Measurements from ENCODE around the gene ID2. TPM values are rescaled to one million over a fixed set of nuclear protein-coding genes. Genes with fewer than 3 reads are reported as not detected.

ID2 gene
- total and polyA plus RNA-seq, 2 donors (not counting 1 experiment from before 2014, with no cell fraction given) = 15.0 to 25.9 TPM

DNA sequence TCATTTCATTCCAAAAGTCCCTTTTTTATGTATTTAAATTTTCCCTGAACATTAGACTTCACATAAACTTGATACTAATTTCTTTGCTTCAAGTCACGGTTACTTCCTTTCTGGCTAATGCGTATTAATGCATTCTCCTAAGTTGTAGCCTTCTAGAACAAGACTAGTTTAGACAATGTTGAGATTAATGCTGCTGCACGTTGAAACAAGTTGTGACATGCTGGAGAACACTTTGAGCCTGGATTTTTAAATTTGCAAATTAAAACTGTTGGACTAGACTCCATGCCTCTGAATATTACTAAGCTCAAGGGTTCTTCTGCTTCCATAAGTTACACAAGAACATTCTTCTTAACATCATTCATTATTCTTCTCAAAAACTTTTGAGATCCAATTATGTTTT lies 29.1 kb downstream of the ID2 start:
- ChIA-PET CTCF (no interaction called here), POLR2A (no interaction called here)
- peaks cover 9% of the 10 kb centered on the region for H3K9me3 Mint-ChIP-seq (ENCODE audit: insufficient read depth)
- Histone ChIP-seq H3K27ac (ENCODE audit: low read length in 2 of 2) (no peak overlapping the region), H3K27me3 (replicated peaks in 1 of 4; ENCODE audit: control extremely low read depth in 1 of 4, control insufficient read depth in 3 of 4, insufficient read depth in 4 of 4, low read length in 3 of 4) (peaks cover 0 to 6% (median 0%) of the 10 kb centered on the region in 4 experiments), H3K9me3 (ENCODE audit: control extremely low read depth in 1 of 3, control insufficient read depth in 2 of 3, insufficient read depth in 1 of 3, low read length in 2 of 3) (peaks cover 0 to 14% (median 5%) of the 10 kb centered on the region in 3 donors), H3K36me3 (replicated peaks in 1 of 2; ENCODE audit: control extremely low read depth in 1 of 2, control insufficient read depth in 1 of 2, extremely low read depth in 1 of 2, insufficient read depth in 2 of 2, low read length in 1 of 2) (no peaks in the 10 kb centered on the region), H3K4me2 (replicated peaks; ENCODE audit: low read depth, low read length, poor library complexity, severe bottlenecking) (no peak overlapping the region), H3K9ac (ENCODE audit: low read length) (no peak overlapping the region), H3K79me2 (ENCODE audit: control insufficient read depth, insufficient read depth, low read length) (no peaks in the 10 kb centered on the region), H3K4me1 (ENCODE audit: control insufficient read depth in 2 of 2, insufficient read depth in 2 of 2, low read length in 2 of 2) (no peaks in the 10 kb centered on the region), H4K20me1 (ENCODE audit: control insufficient read depth, insufficient read depth, low read length, poor library complexity, severe bottlenecking) (no peaks in the 10 kb centered on the region), H3K4me3 (ENCODE audit: control extremely low read depth in 1 of 5, extremely low read depth in 1 of 5, insufficient read depth in 1 of 5, low read depth in 2 of 5, low read length in 4 of 5) (no peak overlapping the region), H2AFZ (ENCODE audit: insufficient read depth, low read depth, low read length, poor library complexity, severe bottlenecking) (no peak overlapping the region)
- no peak overlapping the region for H3K27ac Mint-ChIP-seq
- DNase-seq (no peak), ATAC-seq (ENCODE audit: low read depth) (no peak)
- H3K4me1 Mint-ChIP-seq = no peaks in the 10 kb centered on the region
- H3K27me3 Mint-ChIP-seq = peaks cover 25% of the 10 kb centered on the region
- intact Hi-C loops (cut with micrococcal nuclease) = no loop called here
- no peak for TF ChIP-seq EZH2 (IDR thresholded peaks at IDR 0.05; ENCODE audit: borderline replicate concordance, insufficient read depth, low read depth, low read length, poor library complexity, severe bottlenecking)
- TF ChIP-seq, protein P1, sequence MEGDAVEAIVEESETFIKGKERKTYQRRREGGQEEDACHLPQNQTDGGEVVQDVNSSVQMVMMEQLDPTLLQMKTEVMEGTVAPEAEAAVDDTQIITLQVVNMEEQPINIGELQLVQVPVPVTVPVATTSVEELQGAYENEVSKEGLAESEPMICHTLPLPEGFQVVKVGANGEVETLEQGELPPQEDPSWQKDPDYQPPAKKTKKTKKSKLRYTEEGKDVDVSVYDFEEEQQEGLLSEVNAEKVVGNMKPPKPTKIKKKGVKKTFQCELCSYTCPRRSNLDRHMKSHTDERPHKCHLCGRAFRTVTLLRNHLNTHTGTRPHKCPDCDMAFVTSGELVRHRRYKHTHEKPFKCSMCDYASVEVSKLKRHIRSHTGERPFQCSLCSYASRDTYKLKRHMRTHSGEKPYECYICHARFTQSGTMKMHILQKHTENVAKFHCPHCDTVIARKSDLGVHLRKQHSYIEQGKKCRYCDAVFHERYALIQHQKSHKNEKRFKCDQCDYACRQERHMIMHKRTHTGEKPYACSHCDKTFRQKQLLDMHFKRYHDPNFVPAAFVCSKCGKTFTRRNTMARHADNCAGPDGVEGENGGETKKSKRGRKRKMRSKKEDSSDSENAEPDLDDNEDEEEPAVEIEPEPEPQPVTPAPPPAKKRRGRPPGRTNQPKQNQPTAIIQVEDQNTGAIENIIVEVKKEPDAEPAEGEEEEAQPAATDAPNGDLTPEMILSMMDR (IDR thresholded peaks at IDR 0.05) = no peak
- H3K4me3 Mint-ChIP-seq = no peak overlapping the region
- WGBS (ENCODE audit: insufficient coverage) = no CpG with 5 or more reads among the region's 3 CpGs

DNA sequence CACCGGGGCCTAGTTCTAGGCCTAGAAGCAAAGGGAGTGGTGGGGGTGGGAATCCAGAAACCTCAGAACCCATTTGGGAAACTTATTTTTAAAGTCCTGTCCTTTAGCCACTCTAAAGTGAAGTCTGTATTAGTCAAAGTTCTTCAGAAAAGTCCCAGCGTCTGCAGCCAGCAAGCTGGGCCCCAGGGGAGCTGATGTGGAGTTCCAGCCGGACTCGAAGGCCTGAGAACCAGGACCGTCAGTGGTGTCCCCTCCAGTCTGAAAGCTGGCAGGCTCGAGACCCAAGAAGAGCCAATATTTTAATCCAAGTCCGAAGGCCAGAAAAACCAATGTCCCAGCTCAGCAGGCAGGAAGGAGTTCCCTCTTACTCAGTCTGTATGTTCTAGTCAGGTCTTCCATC lies 32.4 kb downstream of the ID2 start:
- TF ChIP-seq, protein P1 (IDR thresholded peaks at IDR 0.05) = no peak
- TF ChIP-seq EZH2 (IDR thresholded peaks at IDR 0.05; ENCODE audit: borderline replicate concordance, insufficient read depth, low read depth, low read length, poor library complexity, severe bottlenecking) = no peak
- Histone ChIP-seq H3K9me3 (ENCODE audit: control extremely low read depth in 1 of 3, control insufficient read depth in 2 of 3, insufficient read depth in 1 of 3, low read length in 2 of 3) (peaks cover 0 to 14% (median 7%) of the 10 kb centered on the region in 3 donors), H3K79me2 (ENCODE audit: control insufficient read depth, insufficient read depth, low read length) (no peaks in the 10 kb centered on the region), H3K4me1 (ENCODE audit: control insufficient read depth in 2 of 2, insufficient read depth in 2 of 2, low read length in 2 of 2) (no peaks in the 10 kb centered on the region), H3K4me3 (ENCODE audit: control extremely low read depth in 1 of 5, extremely low read depth in 1 of 5, insufficient read depth in 1 of 5, low read depth in 2 of 5, low read length in 4 of 5) (no peak overlapping the region), H3K27ac (ENCODE audit: low read length in 2 of 2) (no peak overlapping the region), H3K4me2 (replicated peaks; ENCODE audit: low read depth, low read length, poor library complexity, severe bottlenecking) (no peak overlapping the region), H2AFZ (ENCODE audit: insufficient read depth, low read depth, low read length, poor library complexity, severe bottlenecking) (no peak overlapping the region), H3K9ac (ENCODE audit: low read length) (no peak overlapping the region), H3K36me3 (replicated peaks in 1 of 2; ENCODE audit: control extremely low read depth in 1 of 2, control insufficient read depth in 1 of 2, extremely low read depth in 1 of 2, insufficient read depth in 2 of 2, low read length in 1 of 2) (no peaks in the 10 kb centered on the region), H3K27me3 (replicated peaks in 1 of 4; ENCODE audit: control extremely low read depth in 1 of 4, control insufficient read depth in 3 of 4, insufficient read depth in 4 of 4, low read length in 3 of 4) (peaks cover 0 to 6% (median 0%) of the 10 kb centered on the region in 4 experiments), H4K20me1 (ENCODE audit: control insufficient read depth, insufficient read depth, low read length, poor library complexity, severe bottlenecking) (no peaks in the 10 kb centered on the region)
- Mint-ChIP-seq H3K4me3 (no peak overlapping the region), H3K4me1 (no peaks in the 10 kb centered on the region), H3K27ac (no peak overlapping the region), H3K9me3 (ENCODE audit: insufficient read depth) (peaks cover 5% of the 10 kb centered on the region), H3K27me3 (peaks cover 19% of the 10 kb centered on the region)
- intact Hi-C loops (cut with micrococcal nuclease) = no loop called here
- no peak for DNase-seq
- CTCF ChIA-PET = no interaction called here
- WGBS (ENCODE audit: insufficient coverage) = 96% methylated on average over 7 of the region's 7 CpGs
- ATAC-seq (ENCODE audit: low read depth) = no peak
- POLR2A ChIA-PET = no interaction called here

All from B cell (primary cell).